Ishikawa (cell line): ENCODE data around the gene MARCHF10.

Experiments
- CREB1 ChIP-seq: IDR thresholded peaks from 2 replicates; pipeline ENCODE4 v1.6.1; 2012; ENCODE audit warnings: low read depth
- EGR1 ChIP-seq: IDR thresholded peaks from 2 replicates; pipeline ENCODE4 v1.6.1; 2012
- EP300 ChIP-seq: IDR thresholded peaks from 2 replicates; pipeline ENCODE4 v1.6.1; 2012; ENCODE audit warnings: borderline replicate concordance
- FOXM1 ChIP-seq: IDR thresholded peaks from 2 replicates; pipeline ENCODE4 v1.6.1; 2012; ENCODE audit warnings: low read depth, borderline replicate concordance
- NFIC ChIP-seq: IDR thresholded peaks from 2 replicates; pipeline ENCODE4 v1.6.1; 2012
- RAD21 ChIP-seq: IDR thresholded peaks from 2 replicates; pipeline ENCODE4 v1.6.1; 2012; ENCODE audit warnings: low read depth
- TAF1 ChIP-seq: IDR thresholded peaks from 2 replicates; pipeline ENCODE4 v1.6.1; 2012; ENCODE audit warnings: low read depth, mild to moderate bottlenecking
- TCF12 ChIP-seq: IDR thresholded peaks from 2 replicates; pipeline ENCODE4 v1.6.1; 2012; ENCODE audit warnings: low read depth
- TEAD4 ChIP-seq: IDR thresholded peaks from 2 replicates; pipeline ENCODE4 v1.6.1; 2012
- USF1 ChIP-seq: IDR thresholded peaks from 2 replicates; pipeline ENCODE4 v1.6.1; 2012
- YY1 ChIP-seq: IDR thresholded peaks from 2 replicates; pipeline ENCODE4 v1.6.1; 2012; ENCODE audit warnings: low read depth
- TF ChIP-seq, protein P1 (sequence below): IDR thresholded peaks from 2 replicates; pipeline ENCODE4 v1.6.1; 2012; ENCODE audit warnings: low read depth, mild to moderate bottlenecking
- TF ChIP-seq, protein P2 (sequence below): IDR thresholded peaks from 2 replicates; pipeline ENCODE4 v1.6.1; 2012

DNA sequence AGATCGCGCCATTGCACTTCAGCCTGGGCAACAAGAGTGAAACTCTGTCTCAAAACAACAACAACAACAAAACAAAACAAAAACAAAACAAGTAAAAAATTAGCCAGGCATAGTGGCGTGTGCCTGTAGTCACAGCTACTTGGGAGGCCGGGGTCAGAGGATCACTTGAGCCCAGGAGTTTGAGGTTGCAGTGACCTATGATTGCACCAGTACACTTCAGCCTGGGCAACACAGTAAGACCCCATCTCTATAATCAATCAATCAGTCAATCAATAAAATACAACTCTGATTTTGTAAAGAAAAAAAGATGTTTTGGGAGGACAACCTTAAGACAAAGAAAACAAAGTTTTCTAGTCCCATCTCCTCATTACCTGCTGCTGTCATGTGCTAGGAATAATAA lies 51.9 kb downstream of the MARCHF10 start:
- TF ChIP-seq YY1 (no peak), CREB1 (no peak), TCF12 (no peak), FOXM1 (no peak), USF1 (no peak), EP300 (no peak), RAD21 (no peak), EGR1 (no peak), TEAD4 (no peak), NFIC (no peak), TAF1 (no peak)
- TF ChIP-seq, protein P1, sequence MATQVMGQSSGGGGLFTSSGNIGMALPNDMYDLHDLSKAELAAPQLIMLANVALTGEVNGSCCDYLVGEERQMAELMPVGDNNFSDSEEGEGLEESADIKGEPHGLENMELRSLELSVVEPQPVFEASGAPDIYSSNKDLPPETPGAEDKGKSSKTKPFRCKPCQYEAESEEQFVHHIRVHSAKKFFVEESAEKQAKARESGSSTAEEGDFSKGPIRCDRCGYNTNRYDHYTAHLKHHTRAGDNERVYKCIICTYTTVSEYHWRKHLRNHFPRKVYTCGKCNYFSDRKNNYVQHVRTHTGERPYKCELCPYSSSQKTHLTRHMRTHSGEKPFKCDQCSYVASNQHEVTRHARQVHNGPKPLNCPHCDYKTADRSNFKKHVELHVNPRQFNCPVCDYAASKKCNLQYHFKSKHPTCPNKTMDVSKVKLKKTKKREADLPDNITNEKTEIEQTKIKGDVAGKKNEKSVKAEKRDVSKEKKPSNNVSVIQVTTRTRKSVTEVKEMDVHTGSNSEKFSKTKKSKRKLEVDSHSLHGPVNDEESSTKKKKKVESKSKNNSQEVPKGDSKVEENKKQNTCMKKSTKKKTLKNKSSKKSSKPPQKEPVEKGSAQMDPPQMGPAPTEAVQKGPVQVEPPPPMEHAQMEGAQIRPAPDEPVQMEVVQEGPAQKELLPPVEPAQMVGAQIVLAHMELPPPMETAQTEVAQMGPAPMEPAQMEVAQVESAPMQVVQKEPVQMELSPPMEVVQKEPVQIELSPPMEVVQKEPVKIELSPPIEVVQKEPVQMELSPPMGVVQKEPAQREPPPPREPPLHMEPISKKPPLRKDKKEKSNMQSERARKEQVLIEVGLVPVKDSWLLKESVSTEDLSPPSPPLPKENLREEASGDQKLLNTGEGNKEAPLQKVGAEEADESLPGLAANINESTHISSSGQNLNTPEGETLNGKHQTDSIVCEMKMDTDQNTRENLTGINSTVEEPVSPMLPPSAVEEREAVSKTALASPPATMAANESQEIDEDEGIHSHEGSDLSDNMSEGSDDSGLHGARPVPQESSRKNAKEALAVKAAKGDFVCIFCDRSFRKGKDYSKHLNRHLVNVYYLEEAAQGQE = no peak
- TF ChIP-seq, protein P2, sequence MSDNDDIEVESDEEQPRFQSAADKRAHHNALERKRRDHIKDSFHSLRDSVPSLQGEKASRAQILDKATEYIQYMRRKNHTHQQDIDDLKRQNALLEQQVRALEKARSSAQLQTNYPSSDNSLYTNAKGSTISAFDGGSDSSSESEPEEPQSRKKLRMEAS = no peak
